Liver (tissue), 9 donors: ENCODE measurements around the gene LGR5. TPM values are rescaled to one million over a fixed set of nuclear protein-coding genes. Genes with fewer than 3 reads are reported as not detected.
A peak's percentile ranks its signal among the peaks of the same experiment; 100 is the strongest.

Source experiments
- DNase-seq: peaks from one replicate; pipeline ENCODE4 v3.0.0-alpha.2; 2017; ENCODE audit warnings: low spot score
- H3K27ac ChIP-seq, 2 donors: one replicate each; pipeline ENCODE4 v1.7.0; 2013; ENCODE audit warnings: inconsistent platforms in 2 of 2, low read length in 2 of 2, control low read depth in 1 of 2, low read depth in 1 of 2, mild to moderate bottlenecking in 1 of 2
- H3K27me3 ChIP-seq, 4 donors: one replicate each; pipeline versions ENCODE4 v1.6.1 to v1.7.0; 2013; ENCODE audit warnings: low read length in 3 of 4, inconsistent platforms in 1 of 4, mild to moderate bottlenecking in 1 of 4, moderate library complexity in 1 of 4; ENCODE audit not compliant: control insufficient read depth in 4 of 4, insufficient read depth in 4 of 4
- H3K36me3 ChIP-seq, 4 donors: one replicate each; pipeline versions ENCODE4 v1.6.1 to v1.7.0; 2013; ENCODE audit warnings: low read length in 3 of 4, mild to moderate bottlenecking in 3 of 4, low read depth in 1 of 4, moderate library complexity in 1 of 4; ENCODE audit not compliant: control insufficient read depth in 4 of 4, insufficient read depth in 3 of 4
- H3K4me1 ChIP-seq, 4 donors: one replicate each; pipeline versions ENCODE4 v1.6.1 to v1.7.0; 2013; ENCODE audit warnings: low read length in 3 of 4, mild to moderate bottlenecking in 3 of 4, moderate library complexity in 1 of 4; ENCODE audit not compliant: control insufficient read depth in 4 of 4, insufficient read depth in 4 of 4
- H3K4me3 ChIP-seq, 3 donors: one replicate each; pipeline versions ENCODE4 v1.6.1 to v1.7.0; 2013; ENCODE audit warnings: low read length in 3 of 3, control low read depth in 1 of 3, low read depth in 1 of 3, mild to moderate bottlenecking in 1 of 3
- H3K9ac ChIP-seq, 2 donors: one replicate each; pipeline ENCODE4 v1.7.0; 2013; ENCODE audit warnings: low read length in 2 of 2, mild to moderate bottlenecking in 2 of 2, moderate library complexity in 2 of 2, control low read depth in 1 of 2, low read depth in 1 of 2
- H3K9me3 ChIP-seq, 4 donors: one replicate each; pipeline versions ENCODE4 v1.6.1 to v1.7.0; 2013; ENCODE audit warnings: low read length in 3 of 4; ENCODE audit not compliant: control insufficient read depth in 4 of 4
- CTCF ChIP-seq: fragments of 150-350 bp; IDR thresholded peaks from 2 replicates; pipeline ENCODE4 v1.5.1; 2017; ENCODE audit warnings: improper control_type of control experiment, low read depth, low read length; ENCODE audit not compliant: missing input control
- FOXA1 ChIP-seq: IDR thresholded peaks from 2 replicates; pipeline ENCODE4 v1.6.1; 2016; ENCODE audit warnings: antibody characterized with exemption
- FOXA2 ChIP-seq: IDR thresholded peaks from 2 replicates; pipeline ENCODE4 v1.6.1; 2016; ENCODE audit warnings: antibody characterized with exemption
- HNF4A ChIP-seq, 2 donors: conservative IDR thresholded peaks; 2 replicates each; pipeline ENCODE4 v1.6.1; 2016; ENCODE audit warnings: antibody characterized with exemption in 2 of 2, mild to moderate bottlenecking in 2 of 2
- HNF4G ChIP-seq: IDR thresholded peaks from 2 replicates; pipeline ENCODE4 v1.6.1; 2016; ENCODE audit warnings: antibody characterized with exemption
- JUND ChIP-seq, 2 donors: IDR thresholded peaks; 2 replicates each; pipeline ENCODE4 v1.6.1; 2016; ENCODE audit warnings: antibody characterized with exemption in 2 of 2
- MAX ChIP-seq: IDR thresholded peaks from 2 replicates; pipeline ENCODE4 v1.6.1; 2016; ENCODE audit warnings: antibody characterized with exemption
- NR2F2 ChIP-seq: IDR thresholded peaks from 2 replicates; pipeline ENCODE4 v1.6.1; 2016; ENCODE audit warnings: antibody characterized with exemption
- RAD21 ChIP-seq, 2 donors: IDR thresholded peaks; 2 replicates each; pipeline ENCODE4 v1.6.1; 2016; ENCODE audit warnings: antibody characterized with exemption in 2 of 2, mild to moderate bottlenecking in 2 of 2
- REST ChIP-seq: IDR thresholded peaks from 2 replicates; pipeline ENCODE4 v1.6.1; 2016; ENCODE audit warnings: antibody characterized with exemption, mild to moderate bottlenecking
- TAF1 ChIP-seq: conservative IDR thresholded peaks from 2 replicates; pipeline ENCODE4 v1.6.1; 2016; ENCODE audit warnings: antibody characterized with exemption, mild to moderate bottlenecking
- YY1 ChIP-seq: IDR thresholded peaks from 2 replicates; pipeline ENCODE4 v1.6.1; 2016; ENCODE audit warnings: antibody characterized with exemption, mild to moderate bottlenecking
- WGBS: extraction: QIAGEN DNeasy Blood & Tissue Kit; methylation state at CpG from one replicate; pipeline ENCODE4 v1.1.7; 2013; 5-methylcytosine and 5-hydroxymethylcytosine counted together
- polyA plus RNA-seq, 2 donors: library from polyadenylated mRNA; stranded (reverse) in 1 of 2; unstranded in 1 of 2; fragments of 200-250 nt in 1 of 2; fragments of >200 nt in 1 of 2; fragmentation: Nextera tagmentation in 1 of 2; extraction: Ambion mirVana in 1 of 2; gene quantifications; one replicate each; pipeline versions ENCODE4 v1.2.1 to v1.2.3, GENCODE V29; 2013 to 2015
- total RNA-seq, 2 donors: library from RNA; depleted of rRNA; stranded (reverse); fragments of >200 nt; gene quantifications; one replicate each; pipeline ENCODE4 v1.2.3, GENCODE V29; 2014
- donor health status: healthy.
- donor health status: healthy.
- donor health status: healthy.
- donor health status: healthy.
- donor health status: healthy.

The LGR5 gene
- total and polyA plus RNA-seq, 4 donors: 0.17 to 0.99 (median 0.82) TPM

- Histone ChIP-seq H3K4me3 (no peak overlapping the region), H3K27ac (no peak overlapping the region), H3K36me3 (no peaks in the 10 kb centered on the region), H3K9me3 (peaks cover 0 to 3% (median 0%) of the 10 kb centered on the region in 4 donors), H3K27me3 (no peaks in the 10 kb centered on the region), H3K4me1 (no peaks in the 10 kb centered on the region), H3K9ac (no peak overlapping the region)
- WGBS: 17% methylated on average over 7 of the region's 7 CpGs
- no peak for TF ChIP-seq FOXA2
- peak; percentile 72 for TF ChIP-seq CTCF
- TF ChIP-seq FOXA1: no peak
- peak; percentile 86 to 91 for TF ChIP-seq RAD21 (IDR thresholded peaks at IDR 0.05)
- no peak for TF ChIP-seq MAX
- DNase-seq: no peak
Measured at GRCh38 chr12:71415336-71416231, 24.0 kb upstream of the LGR5 start.

GRCh38 chr12:71417181-71417580 is 22.4 kb upstream of the LGR5 start:
- DNase-seq: no peak
- no peaks in the 10 kb centered on the region for H3K4me1 ChIP-seq
- TF ChIP-seq JUND (IDR thresholded peaks at IDR 0.05): no peak
- no peak for TF ChIP-seq MAX
- no peak for TF ChIP-seq TAF1
- TF ChIP-seq FOXA1: no peak
- H3K4me3 ChIP-seq: no peak overlapping the region
- no peaks in the 10 kb centered on the region for H3K27me3 ChIP-seq
- no peak overlapping the region for H3K9ac ChIP-seq
- peaks cover 0 to 3% (median 0%) of the 10 kb centered on the region in 4 donors for H3K9me3 ChIP-seq
- no peaks in the 10 kb centered on the region for H3K36me3 ChIP-seq
- 94% methylated on average over 3 of the region's 3 CpGs for WGBS
- no peak overlapping the region for H3K27ac ChIP-seq

- no peak overlapping the region for H3K4me3 ChIP-seq
- no peaks in the 10 kb centered on the region for H3K4me1 ChIP-seq
- H3K27me3 ChIP-seq: no peaks in the 10 kb centered on the region
- no peak for DNase-seq
- H3K9me3 ChIP-seq: no peaks in the 10 kb centered on the region
- no peaks in the 10 kb centered on the region for H3K36me3 ChIP-seq
- WGBS: 78% methylated on average over 2 of the region's 2 CpGs
- no peak overlapping the region for H3K9ac ChIP-seq
- no peak for TF ChIP-seq FOXA2
- no peak for TF ChIP-seq HNF4G
- no peak for TF ChIP-seq HNF4A (conservative IDR thresholded peaks at IDR 0.05)
- no peak for TF ChIP-seq YY1
- no peak for TF ChIP-seq TAF1
- no peak for TF ChIP-seq REST
- no peak for TF ChIP-seq NR2F2
- H3K27ac ChIP-seq: no peak overlapping the region
Measured at GRCh38 chr12:71420775-71421406, 18.7 kb upstream of the LGR5 start.
